Bronchial epithelial cell (primary cell): ENCODE results near the gene HDAC3. TPM values are rescaled to one million over a fixed set of nuclear protein-coding genes. Genes with fewer than 3 reads are reported as not detected.

Experiments used
- DNase-seq: peaks from one replicate; pipeline ENCODE4 v3.0.0-alpha.2; 2010; ENCODE audit warnings: low read depth
- FAIRE-seq: peaks from 2 replicates; lab custom pipeline; 2011; peaks lifted over from hg19 to GRCh38; lab: Jason Lieb, UNC
- H3K27me3 ChIP-seq: 2 replicates; pipeline ENCODE4 v1.5.1; 2011; ENCODE audit warnings: low read length; ENCODE audit not compliant: control insufficient read depth, insufficient read depth
- H3K36me3 ChIP-seq: 2 replicates; pipeline ENCODE4 v1.5.1; 2011; ENCODE audit warnings: low read length; ENCODE audit not compliant: control insufficient read depth, insufficient read depth
- H3K4me3 ChIP-seq: 2 replicates; pipeline ENCODE4 v1.5.1; 2011; ENCODE audit warnings: mild to moderate bottlenecking, low read depth, low read length, control low read depth
- CTCF ChIP-seq: IDR thresholded peaks from 2 replicates; pipeline ENCODE4 v1.5.1; 2011; ENCODE audit warnings: mild to moderate bottlenecking, moderate library complexity, low read length, control low read depth, inconsistent platforms; ENCODE audit not compliant: insufficient read depth, severe bottlenecking
- total RNA-seq: library from RNA; depleted of rRNA; stranded (reverse); fragments of >200 nt; gene quantifications from 2 replicates; pipeline ENCODE4 v1.2.1, GENCODE V29; 2014

The HDAC3 gene
- total RNA-seq, 1 donor from 2014 or later, result 72.7 TPM

DNA sequence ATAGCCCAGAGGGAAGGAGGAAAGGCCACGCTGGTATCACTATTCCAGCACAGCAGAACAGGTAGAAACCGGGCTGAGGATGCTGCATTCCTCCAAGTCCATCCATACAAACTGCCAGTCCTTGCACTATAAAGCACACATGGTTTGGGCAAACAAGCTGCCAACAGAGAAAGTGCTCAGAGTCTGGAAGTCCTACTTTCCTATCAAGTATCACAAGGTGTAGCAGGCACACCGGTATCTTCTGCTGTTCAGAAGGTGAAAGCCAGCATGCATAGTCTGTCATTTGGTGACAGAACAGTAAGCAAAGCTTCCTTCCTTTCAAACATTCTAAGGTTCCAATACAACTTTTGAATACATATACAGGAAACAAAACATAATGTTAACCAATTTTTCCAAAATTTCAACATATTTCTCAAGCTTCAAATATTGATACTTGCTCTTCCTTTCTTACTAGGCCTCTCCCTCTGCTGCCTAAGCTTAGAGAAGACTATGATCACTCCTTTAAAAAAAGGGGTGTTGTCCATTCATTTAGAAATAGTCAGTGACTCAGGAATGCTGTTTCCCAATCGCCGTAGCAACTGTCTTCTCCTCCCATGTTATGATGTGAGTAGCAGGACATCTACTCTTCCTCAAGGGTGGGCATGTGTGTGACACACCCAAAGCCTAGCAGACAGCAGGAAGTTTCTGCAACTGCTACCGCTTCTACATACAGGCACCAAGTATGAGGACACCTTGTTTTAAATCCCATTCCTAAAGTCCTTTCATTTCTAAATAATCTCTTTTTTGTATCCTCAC lies 32.5 kb downstream of the HDAC3 start:
- peak; percentile 85 for FAIRE-seq
- no peak for TF ChIP-seq CTCF
- no peaks in the 10 kb centered on the region for H3K27me3 ChIP-seq
- no peak overlapping the region for H3K4me3 ChIP-seq
- no peaks in the 10 kb centered on the region for H3K36me3 ChIP-seq
- peak; percentile 99 for DNase-seq

GRCh38 chr5:141602606-141603005 lies 34.0 kb downstream of the HDAC3 start:
- TF ChIP-seq CTCF, result no peak
- H3K36me3 ChIP-seq, result no peaks in the 10 kb centered on the region
- FAIRE-seq, result no peak
- no peaks in the 10 kb centered on the region for H3K27me3 ChIP-seq
- DNase-seq, result no peak
- H3K4me3 ChIP-seq, result no peak overlapping the region

GRCh38 chr5:141598391-141599345 lies 38.0 kb downstream of the HDAC3 start:
- peak; percentile 14 for DNase-seq
- no peaks in the 10 kb centered on the region for H3K36me3 ChIP-seq
- no peak for TF ChIP-seq CTCF
- no peak for FAIRE-seq
- H3K27me3 ChIP-seq, result no peaks in the 10 kb centered on the region
- H3K4me3 ChIP-seq, result no peak overlapping the region

DNA sequence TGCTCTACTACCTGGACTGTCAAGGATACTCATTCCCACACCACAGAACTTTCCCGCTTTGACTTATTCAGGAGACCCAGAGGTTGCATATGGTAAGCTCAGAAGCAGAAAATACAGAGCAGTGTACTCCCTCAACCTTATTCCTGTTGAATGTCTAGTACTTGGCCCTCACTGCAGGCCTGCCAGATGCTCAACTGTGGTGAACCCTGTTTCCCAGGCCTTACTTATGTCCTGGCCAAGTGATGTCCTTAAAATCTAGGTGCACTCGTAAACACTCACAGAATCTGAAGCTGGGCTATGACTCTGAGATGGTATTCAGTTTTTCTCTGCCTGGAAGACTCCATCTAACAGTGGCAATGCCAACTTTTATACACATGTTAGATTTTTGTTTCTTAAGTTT lies 38.8 kb downstream of the HDAC3 start:
- FAIRE-seq (no peak), DNase-seq (no peak)
- H3K27me3 ChIP-seq, result no peaks in the 10 kb centered on the region
- no peak overlapping the region for H3K4me3 ChIP-seq
- TF ChIP-seq CTCF, result no peak
- H3K36me3 ChIP-seq, result peaks cover 1% of the 10 kb centered on the region

GRCh38 chr5:141597394-141597793 lies 39.3 kb downstream of the HDAC3 start:
- DNase-seq, result peak; percentile 41
- TF ChIP-seq CTCF, result no peak
- no peaks in the 10 kb centered on the region for H3K27me3 ChIP-seq
- H3K4me3 ChIP-seq, result no peak overlapping the region
- FAIRE-seq, result no peak
- peaks cover 1% of the 10 kb centered on the region for H3K36me3 ChIP-seq
